ENCODE data around the gene TSHZ2.

DNA sequence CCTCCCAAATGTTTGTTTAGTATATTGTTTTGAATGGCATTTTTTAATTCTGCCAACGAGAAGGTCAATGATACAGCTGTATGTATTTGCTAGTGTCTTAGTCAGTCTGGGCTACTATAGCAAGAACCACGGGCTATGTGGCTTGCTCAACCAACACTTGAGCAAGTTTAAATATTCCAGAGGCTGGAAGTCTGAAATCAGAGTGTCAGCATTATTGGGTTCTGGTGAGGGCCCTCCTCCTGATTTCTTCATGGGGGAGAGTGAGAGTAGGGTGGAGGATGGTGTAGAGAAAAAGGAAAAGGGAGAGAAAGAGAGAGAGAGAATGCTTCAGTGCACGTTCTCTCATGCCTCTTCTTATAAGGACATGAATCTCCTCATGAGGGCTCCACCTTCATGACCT lies 144.6 kb downstream of the TSHZ2 start:
- TF ChIP-seq, protein P1, sequence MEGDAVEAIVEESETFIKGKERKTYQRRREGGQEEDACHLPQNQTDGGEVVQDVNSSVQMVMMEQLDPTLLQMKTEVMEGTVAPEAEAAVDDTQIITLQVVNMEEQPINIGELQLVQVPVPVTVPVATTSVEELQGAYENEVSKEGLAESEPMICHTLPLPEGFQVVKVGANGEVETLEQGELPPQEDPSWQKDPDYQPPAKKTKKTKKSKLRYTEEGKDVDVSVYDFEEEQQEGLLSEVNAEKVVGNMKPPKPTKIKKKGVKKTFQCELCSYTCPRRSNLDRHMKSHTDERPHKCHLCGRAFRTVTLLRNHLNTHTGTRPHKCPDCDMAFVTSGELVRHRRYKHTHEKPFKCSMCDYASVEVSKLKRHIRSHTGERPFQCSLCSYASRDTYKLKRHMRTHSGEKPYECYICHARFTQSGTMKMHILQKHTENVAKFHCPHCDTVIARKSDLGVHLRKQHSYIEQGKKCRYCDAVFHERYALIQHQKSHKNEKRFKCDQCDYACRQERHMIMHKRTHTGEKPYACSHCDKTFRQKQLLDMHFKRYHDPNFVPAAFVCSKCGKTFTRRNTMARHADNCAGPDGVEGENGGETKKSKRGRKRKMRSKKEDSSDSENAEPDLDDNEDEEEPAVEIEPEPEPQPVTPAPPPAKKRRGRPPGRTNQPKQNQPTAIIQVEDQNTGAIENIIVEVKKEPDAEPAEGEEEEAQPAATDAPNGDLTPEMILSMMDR (IDR thresholded peaks at IDR 0.05): no peak
- TF ChIP-seq POLR2A (IDR thresholded peaks at IDR 0.05): no peak

All from testis (tissue), 2 donors.